IPS-15b (cell line): ENCODE results near the gene CLCA2.

ENCODE experiments used
- H3K27me3 ChIP-seq: one replicate; pipeline ENCODE4 v1.6.1; 2013; ENCODE audit warnings: low read length; ENCODE audit not compliant: control insufficient read depth, insufficient read depth
- H3K36me3 ChIP-seq: one replicate; pipeline ENCODE4 v1.6.1; 2013; ENCODE audit warnings: low read length; ENCODE audit not compliant: control insufficient read depth, insufficient read depth
- H3K4me1 ChIP-seq: one replicate; pipeline ENCODE4 v1.6.1; 2013; ENCODE audit warnings: mild to moderate bottlenecking, low read length; ENCODE audit not compliant: control insufficient read depth, insufficient read depth
- H3K4me3 ChIP-seq: one replicate; pipeline ENCODE4 v1.5.1; 2013; ENCODE audit warnings: low read depth, low read length
- H3K9ac ChIP-seq: one replicate; pipeline ENCODE4 v1.6.1; 2013; ENCODE audit warnings: low read depth, mild to moderate bottlenecking, low read length
- H3K9me3 ChIP-seq: one replicate; pipeline ENCODE4 v1.6.1; 2013; ENCODE audit warnings: mild to moderate bottlenecking, low read length; ENCODE audit not compliant: control insufficient read depth, insufficient read depth

Gene CLCA2

DNA sequence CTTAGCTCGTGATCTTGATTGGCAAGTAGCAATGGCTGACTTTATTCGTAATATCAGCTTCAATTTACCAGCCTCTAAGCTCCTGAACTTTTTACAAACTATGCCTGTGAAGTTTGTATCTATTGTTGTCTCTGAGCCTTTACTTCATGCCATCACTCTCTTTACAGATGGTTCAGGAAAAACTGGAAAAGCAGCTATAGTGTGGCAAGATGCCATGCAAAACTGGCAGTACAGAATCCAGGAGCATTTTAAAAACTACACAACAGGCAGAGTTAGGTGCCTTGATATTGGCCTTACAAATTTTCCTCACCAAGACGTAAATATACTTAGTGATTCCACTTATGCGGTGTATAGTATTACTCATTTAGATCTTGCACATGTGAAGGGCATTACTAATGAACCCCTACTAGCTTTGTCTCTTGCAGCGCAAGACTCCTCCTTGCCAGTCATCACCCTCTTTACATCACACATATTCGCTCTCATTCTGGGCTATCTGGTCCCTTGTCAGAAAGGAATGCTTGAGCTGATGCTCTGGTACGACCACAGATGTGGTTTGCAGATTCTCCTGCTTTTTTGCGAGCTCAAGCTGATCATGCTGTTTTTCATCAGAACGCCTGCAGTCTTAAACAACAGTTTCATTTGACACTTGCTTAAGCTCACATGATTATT lies 81.1 kb downstream of the CLCA2 start:
- H3K36me3 ChIP-seq = no peaks in the 10 kb centered on the region
- no peaks in the 10 kb centered on the region for H3K27me3 ChIP-seq
- H3K4me3 ChIP-seq = no peak overlapping the region
- H3K4me1 ChIP-seq = peaks cover 8% of the 10 kb centered on the region
- no peaks in the 10 kb centered on the region for H3K9me3 ChIP-seq
- no peak overlapping the region for H3K9ac ChIP-seq

DNA sequence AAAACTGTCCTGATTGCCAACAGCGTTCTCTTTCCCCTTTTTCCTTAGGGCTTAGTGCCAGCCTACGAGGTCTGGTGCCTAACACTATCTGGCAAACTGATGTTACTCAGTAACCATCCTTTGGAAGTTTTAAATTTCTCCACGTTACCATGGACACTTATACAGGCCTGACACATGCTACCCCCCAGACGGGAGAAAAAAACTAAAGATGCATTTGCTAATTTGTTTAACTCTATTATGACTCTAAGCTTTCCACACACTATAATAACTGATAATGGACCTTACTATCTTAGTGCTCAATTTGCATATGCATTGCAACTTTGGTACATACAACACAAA lies 81.6 kb downstream of the CLCA2 start:
- Histone ChIP-seq H3K9me3 (no peaks in the 10 kb centered on the region), H3K9ac (no peak overlapping the region), H3K27me3 (no peaks in the 10 kb centered on the region), H3K4me1 (peaks cover 8% of the 10 kb centered on the region), H3K36me3 (no peaks in the 10 kb centered on the region), H3K4me3 (no peak overlapping the region)
